ENCODE results near the gene KLHDC3.

KLHDC3 gene

DNA sequence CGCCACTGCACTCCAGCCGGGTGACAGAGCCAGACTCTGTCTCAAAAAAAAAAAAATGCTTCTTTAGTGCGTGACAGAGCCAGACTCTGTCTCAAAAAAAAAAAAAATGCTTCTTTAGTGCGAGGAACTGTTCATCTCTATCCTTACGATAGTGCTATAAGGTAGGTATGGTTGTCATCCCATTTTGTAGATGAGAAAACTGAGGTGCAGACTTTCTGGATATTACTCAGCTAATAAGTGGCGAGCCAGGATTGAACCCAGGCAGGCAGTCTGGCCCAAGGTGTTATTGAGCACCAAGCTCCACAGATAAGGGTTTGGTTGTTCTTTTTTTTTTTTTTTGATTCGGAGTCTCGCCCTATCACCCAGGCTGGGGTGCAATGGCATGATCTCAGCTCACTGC lies 12.2 kb upstream of the KLHDC3 start:
- no peak for TF ChIP-seq JUND (IDR thresholded peaks at IDR 0.05; ENCODE audit: low read depth)
- no peak for DNase-seq (ENCODE audit: low read depth in 1 of 2, low spot score in 1 of 2)

DNA sequence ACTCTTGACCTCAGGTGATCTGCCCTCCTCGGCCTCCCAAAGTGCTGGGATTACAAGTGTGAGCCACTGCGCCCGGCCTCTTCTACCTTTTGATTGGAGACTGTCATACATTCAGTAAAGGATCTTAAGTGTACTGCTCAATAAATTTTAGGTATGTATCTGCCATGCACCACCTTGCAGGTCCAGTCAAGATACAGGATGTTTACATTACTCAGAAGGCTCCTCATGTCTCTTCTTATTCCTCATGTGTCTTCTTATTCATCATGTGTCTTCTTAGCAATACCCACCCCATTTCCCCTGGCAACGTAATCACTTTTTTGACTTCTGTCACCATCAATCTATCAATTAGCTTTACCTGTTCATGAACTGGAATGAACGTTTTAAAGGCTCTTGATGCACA lies 8.2 kb upstream of the KLHDC3 start:
- DNase-seq (ENCODE audit: low read depth in 1 of 2, low spot score in 1 of 2), result no peak
- TF ChIP-seq JUND (IDR thresholded peaks at IDR 0.05; ENCODE audit: low read depth), result no peak
- in situ Hi-C loops (cut with HindIII; ENCODE audit: low pct_unique_long_range_greater_than_20kb, low sequenced_read_pairs), result no loop called here

More for the DNA sequence above, 12.2 kb upstream of the KLHDC3 start:
- in situ Hi-C loops (cut with HindIII; ENCODE audit: low pct_unique_long_range_greater_than_20kb, low sequenced_read_pairs), result no loop called here

DNA sequence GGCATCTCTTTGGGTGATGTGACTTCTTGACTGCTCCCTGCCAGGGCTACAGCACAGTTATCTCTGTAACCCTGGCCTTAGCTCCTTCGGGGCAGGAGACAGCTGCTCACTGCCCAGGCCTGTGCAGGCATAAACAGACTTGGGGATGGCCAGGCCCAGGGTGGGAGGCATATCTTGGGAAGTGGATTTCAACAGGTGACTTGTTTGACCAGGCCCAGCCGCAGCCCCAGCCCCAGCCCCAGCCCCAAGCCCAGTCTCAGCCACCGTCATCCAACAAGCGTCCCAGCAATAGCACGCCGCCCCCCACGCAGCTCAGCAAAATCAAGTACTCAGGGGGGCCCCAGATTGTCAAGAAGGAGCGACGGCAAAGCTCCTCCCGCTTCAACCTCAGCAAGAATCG lies 7.8 kb upstream of the KLHDC3 start:
- in situ Hi-C loops (cut with HindIII; ENCODE audit: low pct_unique_long_range_greater_than_20kb, low sequenced_read_pairs), result no loop called here
- TF ChIP-seq JUND (IDR thresholded peaks at IDR 0.05; ENCODE audit: low read depth), result no peak
- DNase-seq (ENCODE audit: low read depth in 1 of 2, low spot score in 1 of 2), result no peak

DNA sequence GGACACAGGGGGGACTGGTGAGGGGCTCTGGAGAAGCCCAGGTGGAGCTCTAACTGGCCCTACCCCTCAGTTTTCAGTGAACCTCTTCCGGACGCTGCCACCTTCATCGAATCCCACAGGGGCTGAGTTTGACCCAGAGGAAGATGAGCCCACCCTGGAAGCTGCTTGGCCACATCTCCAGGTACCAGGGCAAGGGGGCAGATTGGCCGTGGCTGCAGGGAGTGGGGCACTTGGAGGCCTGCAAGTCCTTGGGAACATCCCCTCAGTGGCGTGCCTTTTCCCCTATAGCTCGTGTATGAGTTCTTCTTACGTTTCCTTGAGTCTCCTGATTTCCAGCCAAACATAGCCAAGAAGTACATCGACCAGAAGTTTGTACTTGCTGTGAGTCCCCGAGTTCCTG lies 6.9 kb upstream of the KLHDC3 start:
- TF ChIP-seq JUND (IDR thresholded peaks at IDR 0.05; ENCODE audit: low read depth), result no peak
- in situ Hi-C loops (cut with HindIII; ENCODE audit: low pct_unique_long_range_greater_than_20kb, low sequenced_read_pairs), result no loop called here
- DNase-seq (ENCODE audit: low read depth in 1 of 2, low spot score in 1 of 2), result no peak

DNA sequence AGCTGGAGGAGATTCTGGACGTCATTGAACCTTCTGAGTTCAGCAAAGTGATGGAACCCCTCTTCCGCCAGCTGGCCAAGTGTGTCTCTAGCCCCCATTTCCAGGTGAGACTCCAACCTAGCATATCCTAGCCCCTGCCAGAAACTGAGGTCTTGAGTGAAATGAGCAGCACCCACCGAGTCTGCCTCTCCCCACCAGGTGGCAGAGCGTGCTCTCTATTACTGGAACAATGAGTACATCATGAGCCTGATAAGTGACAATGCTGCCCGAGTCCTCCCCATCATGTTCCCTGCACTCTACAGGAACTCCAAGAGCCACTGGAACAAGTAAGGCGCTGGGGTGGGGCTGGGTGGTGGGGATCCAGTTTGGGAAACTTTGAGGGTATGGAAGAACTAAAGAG lies 4.9 kb upstream of the KLHDC3 start:
- in situ Hi-C loops (cut with HindIII; ENCODE audit: low pct_unique_long_range_greater_than_20kb, low sequenced_read_pairs), result no loop called here

DNA sequence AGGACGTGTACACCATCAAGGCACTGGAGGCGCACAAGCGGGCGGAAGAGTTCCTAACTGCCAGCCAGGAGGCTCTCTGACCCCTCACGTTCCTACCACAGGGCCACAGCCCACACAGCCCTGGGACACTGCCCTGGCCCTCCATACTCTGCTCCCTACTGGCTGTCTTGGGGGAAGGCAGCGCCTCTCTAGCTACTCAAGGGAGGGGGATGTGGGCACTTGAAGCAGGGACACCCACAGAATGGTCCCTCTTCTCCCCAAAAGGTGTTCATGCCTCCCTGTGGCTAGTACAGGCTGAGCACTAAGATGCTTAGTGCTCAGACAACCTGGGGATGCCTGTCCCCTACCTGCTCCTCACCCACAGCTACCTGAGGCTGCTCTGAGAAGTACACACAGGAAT lies 2.8 kb upstream of the KLHDC3 start:
- no peak for TF ChIP-seq JUND (IDR thresholded peaks at IDR 0.05; ENCODE audit: low read depth)
- in situ Hi-C loops (cut with HindIII; ENCODE audit: low pct_unique_long_range_greater_than_20kb, low sequenced_read_pairs), result no loop called here
- DNase-seq (ENCODE audit: low read depth in 1 of 2, low spot score in 1 of 2), result no peak

More for the DNA sequence above, 4.9 kb upstream of the KLHDC3 start:
- peak in 1 of 2 experiments; percentile 60 for DNase-seq (ENCODE audit: low read depth in 1 of 2, low spot score in 1 of 2)
- TF ChIP-seq JUND (IDR thresholded peaks at IDR 0.05; ENCODE audit: low read depth), result no peak

DNA sequence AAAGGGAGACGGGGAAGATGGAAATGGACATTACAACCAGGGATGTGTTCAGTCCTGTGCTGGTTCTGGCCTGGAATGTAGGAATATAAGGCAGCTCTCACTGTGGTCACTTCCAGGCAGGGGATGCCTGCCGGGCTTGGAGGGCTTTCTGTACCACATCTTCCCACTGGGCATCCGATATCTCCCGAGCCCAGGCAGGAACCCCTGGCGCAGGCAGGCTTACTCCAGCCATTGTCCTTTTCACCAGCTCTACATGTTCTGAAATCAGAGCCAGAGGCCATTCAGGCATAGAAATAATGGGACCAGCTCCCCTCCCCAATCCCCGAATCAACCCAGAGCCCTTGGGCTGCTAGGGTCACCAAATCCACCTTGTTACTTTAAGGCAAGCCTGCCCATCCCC lies 1.7 kb upstream of the KLHDC3 start:
- TF ChIP-seq JUND (IDR thresholded peaks at IDR 0.05; ENCODE audit: low read depth), result no peak
- in situ Hi-C loops (cut with HindIII; ENCODE audit: low pct_unique_long_range_greater_than_20kb, low sequenced_read_pairs), result no loop called here
- no peak for DNase-seq (ENCODE audit: low read depth in 1 of 2, low spot score in 1 of 2)

DNA sequence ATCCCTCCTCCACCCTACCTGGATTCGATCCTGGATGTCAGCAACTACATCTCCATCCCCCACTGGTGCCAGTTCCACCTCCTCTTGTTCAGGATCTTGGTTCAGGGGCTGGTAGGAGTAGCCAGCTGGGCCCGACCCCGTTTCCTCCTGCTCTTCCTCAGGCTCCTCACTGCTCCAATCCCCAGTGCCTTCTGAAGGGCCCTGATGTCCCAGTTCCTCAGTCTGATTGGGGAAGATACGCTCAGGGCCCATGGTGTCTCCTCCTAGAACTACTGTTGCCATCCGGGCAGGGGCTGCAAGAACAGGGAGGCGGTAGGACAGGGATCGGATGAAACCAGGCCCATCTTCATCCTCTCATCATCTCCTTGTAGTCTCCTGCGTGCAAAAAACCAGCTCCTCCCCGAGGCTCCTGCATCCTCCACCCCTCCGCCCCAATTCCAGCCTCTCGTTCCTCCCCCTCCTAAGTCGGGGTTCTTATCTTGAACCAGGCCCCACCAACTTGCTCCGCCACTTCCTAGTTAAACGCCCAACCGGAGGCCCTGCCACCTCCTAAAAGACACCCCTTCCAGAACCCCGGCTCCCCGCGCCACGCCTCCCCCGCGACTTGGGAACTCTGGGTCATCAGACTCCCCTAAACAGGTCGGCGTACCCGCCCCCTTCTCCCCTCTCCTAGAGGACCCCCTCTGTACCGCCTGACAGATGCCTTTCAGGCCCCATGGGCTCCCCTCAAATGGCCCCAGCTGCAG lies 779 bp upstream of the KLHDC3 start:
- in situ Hi-C loops (cut with HindIII; ENCODE audit: low pct_unique_long_range_greater_than_20kb, low sequenced_read_pairs), result no loop called here
- TF ChIP-seq JUND (IDR thresholded peaks at IDR 0.05; ENCODE audit: low read depth), result no peak
- no peak for DNase-seq (ENCODE audit: low read depth in 1 of 2, low spot score in 1 of 2)

DNA sequence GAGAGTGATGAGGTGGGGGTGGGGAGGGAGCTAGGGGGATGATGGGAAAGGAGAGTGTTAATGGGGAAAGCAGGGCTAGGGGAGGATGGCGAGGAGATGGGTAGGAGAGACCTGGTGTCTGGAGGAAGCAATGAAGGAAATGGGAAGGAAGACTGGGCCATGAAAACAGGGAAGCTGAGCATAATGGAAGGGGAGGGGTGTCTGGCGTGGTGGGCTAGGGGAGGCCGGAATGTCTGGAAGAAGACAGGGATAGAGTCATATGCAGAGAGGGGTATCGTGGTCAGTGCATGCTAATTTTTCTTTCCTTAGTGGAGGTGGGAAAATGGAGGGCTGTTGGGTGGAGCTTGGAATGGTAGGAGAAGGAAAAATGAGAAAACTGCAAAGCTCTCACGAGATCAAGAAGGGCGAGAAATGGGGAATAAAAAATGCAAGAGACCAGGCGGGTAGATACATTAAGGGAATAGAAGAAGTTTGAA lies 423 bp downstream of the KLHDC3 start:
- in situ Hi-C loops (cut with HindIII; ENCODE audit: low pct_unique_long_range_greater_than_20kb, low sequenced_read_pairs), result no loop called here
- TF ChIP-seq JUND (IDR thresholded peaks at IDR 0.05; ENCODE audit: low read depth), result no peak
- DNase-seq (ENCODE audit: low read depth in 1 of 2, low spot score in 1 of 2), result peak; percentile 23 to 25

DNA sequence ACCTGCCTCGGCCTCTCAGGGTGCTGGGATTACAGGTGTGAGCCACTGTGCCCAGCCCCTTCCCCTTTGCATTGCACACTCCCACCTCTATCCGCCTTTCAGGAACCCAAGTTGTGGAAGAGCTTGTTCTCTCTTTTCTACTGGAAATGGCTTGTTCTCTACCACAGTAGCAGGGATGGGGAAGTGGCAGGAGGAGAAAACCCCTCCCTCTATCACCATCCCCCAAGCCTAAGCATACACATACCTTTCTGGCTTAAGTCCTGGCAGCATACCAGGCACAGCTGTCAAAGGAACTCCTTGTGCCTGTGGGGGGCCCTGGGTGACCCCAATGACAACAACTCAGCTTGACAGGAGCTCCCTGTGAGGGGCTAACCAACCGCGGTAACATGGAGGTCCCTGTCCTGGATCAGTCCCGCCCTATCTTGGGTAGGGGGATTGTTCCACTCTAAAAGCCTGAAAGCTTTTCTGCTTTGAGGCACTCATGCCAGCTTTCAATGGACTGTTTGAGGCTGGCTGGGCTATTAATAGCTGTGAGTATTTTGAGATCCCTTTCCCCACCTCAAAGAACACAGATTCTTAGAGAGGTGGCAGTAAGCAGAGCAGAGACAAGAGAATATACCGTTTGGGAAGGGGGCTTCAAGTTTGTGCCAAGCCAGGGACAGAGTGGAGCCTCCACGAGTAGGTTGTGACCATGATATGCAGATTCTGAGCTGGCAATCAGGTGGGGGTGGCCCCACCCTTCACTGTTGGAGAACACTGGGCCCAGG lies 2.3 kb downstream of the KLHDC3 start:
- TF ChIP-seq JUND (IDR thresholded peaks at IDR 0.05; ENCODE audit: low read depth), result no peak
- in situ Hi-C loops (cut with HindIII; ENCODE audit: low pct_unique_long_range_greater_than_20kb, low sequenced_read_pairs), result no loop called here
- no peak for DNase-seq (ENCODE audit: low read depth in 1 of 2, low spot score in 1 of 2)

DNA sequence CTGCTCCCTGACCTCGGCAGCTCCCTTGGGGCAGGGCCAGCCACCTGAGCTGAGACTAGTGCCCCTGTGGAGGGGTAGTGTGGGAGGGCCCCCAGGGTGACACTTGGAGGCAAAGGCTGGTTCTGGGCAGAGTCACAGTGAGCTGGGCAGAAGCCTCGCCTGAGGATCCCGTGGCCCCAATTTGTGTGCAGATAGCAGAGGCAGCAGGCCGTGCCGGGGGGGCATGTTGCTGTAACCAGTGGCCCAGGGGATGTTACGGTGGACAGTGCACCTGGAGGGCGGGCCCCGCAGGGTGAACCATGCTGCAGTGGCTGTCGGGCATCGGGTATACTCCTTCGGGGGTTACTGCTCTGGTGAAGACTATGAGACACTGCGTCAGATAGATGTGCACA lies 2.9 kb downstream of the KLHDC3 start:
- DNase-seq (ENCODE audit: low read depth in 1 of 2, low spot score in 1 of 2), result no peak
- in situ Hi-C loops (cut with HindIII; ENCODE audit: low pct_unique_long_range_greater_than_20kb, low sequenced_read_pairs), result no loop called here
- TF ChIP-seq JUND (IDR thresholded peaks at IDR 0.05; ENCODE audit: low read depth), result no peak

DNA sequence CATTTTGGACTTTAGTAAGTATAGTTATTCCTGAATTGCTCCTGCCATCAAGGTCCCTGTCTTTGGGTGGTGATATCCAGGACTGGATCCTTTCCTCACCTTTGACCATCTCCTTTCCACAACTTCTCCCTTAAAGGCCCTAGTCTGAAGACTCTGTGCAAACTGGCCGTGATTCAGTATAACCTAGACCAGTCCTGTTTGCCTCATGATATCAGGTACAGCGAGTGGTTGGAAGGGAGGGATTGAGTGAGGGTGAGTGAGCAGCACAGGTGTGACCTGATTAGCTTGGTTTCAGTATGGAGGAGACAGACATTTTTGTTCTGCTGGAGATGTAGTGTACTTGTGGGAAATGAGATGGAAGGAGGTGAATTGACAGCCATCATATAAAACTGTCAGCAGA lies 5.1 kb downstream of the KLHDC3 start:
- in situ Hi-C loops (cut with HindIII; ENCODE audit: low pct_unique_long_range_greater_than_20kb, low sequenced_read_pairs), result no loop called here
- no peak for TF ChIP-seq JUND (IDR thresholded peaks at IDR 0.05; ENCODE audit: low read depth)
- DNase-seq (ENCODE audit: low read depth in 1 of 2, low spot score in 1 of 2), result no peak

DNA sequence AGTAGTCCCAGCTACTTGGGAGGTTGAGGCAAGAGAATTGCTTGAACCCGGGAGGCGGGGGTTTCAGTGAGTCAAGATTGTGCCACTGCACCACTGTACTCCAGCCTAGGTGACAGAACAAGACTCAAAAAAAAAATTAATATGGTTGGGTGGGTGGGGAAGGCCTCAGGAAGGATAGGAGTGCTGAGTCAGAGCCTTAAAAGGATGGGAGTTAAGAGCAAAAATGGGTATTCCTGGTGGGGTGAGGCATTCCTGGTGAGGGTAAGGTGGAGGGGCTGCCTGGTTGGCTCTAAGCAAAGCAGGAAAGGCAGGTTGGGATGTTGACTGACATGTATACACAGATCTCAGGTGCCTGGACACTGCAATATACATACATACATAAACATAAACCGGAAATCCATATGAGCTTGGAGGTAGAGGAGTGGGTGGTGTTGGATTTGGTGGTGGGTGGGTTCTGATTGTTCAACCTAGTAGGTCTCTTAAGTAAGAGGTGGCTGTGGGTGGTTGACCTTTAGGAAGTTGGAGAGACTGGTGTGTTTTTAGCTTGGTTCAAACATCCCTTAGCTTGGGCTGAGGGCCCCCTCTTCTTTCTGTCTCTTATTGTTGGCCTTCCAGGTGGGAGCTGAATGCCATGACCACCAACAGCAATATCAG lies 6.1 kb downstream of the KLHDC3 start:
- no peak for TF ChIP-seq JUND (IDR thresholded peaks at IDR 0.05; ENCODE audit: low read depth)
- no peak for DNase-seq (ENCODE audit: low read depth in 1 of 2, low spot score in 1 of 2)
- in situ Hi-C loops (cut with HindIII; ENCODE audit: low pct_unique_long_range_greater_than_20kb, low sequenced_read_pairs), result no loop called here

All from T47D (cell line).